IPS DF 19.7 (cell line): ENCODE measurements around the gene DIO1.

Experiments
- DNase-seq: peaks from one replicate; pipeline ENCODE4 v3.0.0-alpha.2; 2013; ENCODE audit warnings: low read depth, low spot score

Gene DIO1

DNA sequence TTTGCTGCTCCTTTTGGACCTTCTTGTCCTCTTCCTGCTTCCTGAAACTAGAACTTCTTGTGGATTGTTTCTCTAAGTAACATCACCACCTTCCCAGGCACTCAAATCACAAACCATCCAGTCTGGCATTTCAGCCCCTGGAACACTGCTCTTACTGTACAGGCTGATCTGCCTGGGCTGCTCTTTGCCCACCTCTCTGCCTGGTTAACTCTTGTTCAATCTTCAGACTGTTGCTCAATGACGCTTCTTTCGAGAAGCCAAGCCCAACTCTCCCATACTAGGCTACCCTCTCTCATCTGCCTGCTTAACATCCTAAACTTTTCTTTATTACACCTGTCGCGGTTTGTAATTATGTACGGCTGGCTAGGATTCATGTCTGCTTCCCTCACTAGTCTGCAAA, 657 bp downstream of the DIO1 start:
- DNase-seq: no peak

DNA sequence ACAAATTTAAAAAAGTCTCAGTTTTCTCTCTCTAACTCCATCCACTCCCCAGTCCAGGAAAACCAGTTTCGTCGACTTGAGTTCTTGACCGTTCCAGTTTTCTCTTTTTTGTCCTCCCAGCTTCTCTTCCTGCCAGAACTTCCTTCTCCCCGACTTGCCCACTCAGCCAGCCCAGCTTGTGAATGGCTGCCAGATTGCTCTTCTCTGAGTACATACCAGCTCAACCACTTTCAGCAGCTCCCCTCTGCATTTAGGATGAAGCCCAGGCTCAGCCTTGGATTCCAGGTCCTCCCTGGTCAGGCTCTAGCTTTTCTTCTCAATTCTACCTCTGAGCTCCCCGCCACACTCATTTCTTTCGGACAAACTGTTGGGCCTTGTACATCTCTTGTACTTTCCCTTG, 1.4 kb downstream of the DIO1 start:
- no peak for DNase-seq

DNA sequence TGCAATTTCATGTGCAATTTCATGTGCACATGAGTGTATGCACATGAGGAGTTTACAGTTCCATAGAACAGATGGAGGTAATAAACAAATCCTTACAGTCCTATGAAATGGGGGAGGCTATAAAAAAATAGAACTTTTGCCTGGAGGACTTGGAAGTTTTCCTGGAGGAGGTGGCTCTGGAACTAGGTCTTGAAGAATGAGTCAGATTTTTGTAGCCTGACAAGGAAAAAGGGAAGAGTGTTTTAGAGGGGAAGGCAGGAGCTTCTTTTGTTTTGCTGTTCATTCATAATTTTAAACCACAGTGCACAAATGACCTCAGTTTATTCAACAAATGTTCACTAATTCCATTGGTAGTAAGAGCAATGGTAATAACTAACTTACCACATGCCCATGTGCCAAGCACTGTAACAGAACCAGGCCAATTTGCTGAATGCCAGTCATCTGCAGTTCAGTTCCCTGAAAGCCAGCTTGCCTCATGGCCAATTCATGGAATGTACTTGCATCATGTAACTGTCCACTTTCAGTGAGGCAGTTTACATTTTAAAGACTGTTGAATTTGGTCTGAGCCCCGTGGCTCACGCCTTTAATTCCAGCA, 2.7 kb downstream of the DIO1 start:
- DNase-seq: no peak

- no peak for DNase-seq
These were observed 5.2 kb downstream of the DIO1 start for GRCh38 chr1:53899206-53899628.

- no peak for DNase-seq
These were observed 5.7 kb downstream of the DIO1 start for GRCh38 chr1:53899708-53900107.

- no peak for DNase-seq
These were observed 8.5 kb downstream of the DIO1 start for GRCh38 chr1:53902235-53903138.

GRCh38 chr1:53905509-53905908, 11.5 kb downstream of the DIO1 start:
- no peak for DNase-seq

GRCh38 chr1:53906121-53906520, 12.1 kb downstream of the DIO1 start:
- no peak for DNase-seq

- no peak for DNase-seq
These were observed 16.0 kb downstream of the DIO1 start for GRCh38 chr1:53909946-53910345.

DNA sequence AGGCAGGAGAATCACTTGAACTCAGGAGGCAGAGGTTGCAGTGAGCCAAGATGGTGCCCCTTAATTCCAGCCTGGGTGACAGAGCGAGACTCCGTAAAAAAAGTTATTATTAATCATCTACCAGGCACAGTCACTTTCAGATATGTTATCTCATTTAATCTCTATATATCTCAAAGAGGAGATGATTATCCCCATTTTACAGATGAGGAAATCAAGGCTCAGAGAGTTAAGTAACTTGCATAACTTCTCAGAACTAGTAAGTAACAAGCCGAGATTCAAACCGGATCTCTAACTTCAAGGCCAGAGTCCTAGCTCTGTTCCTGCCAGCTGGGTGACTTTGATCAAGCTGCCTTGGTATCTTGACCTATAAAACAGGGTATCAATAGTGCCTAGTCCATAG, 17.5 kb downstream of the DIO1 start:
- DNase-seq: no peak

- DNase-seq: no peak
These were observed 19.5 kb downstream of the DIO1 start for GRCh38 chr1:53913352-53914033.

DNA sequence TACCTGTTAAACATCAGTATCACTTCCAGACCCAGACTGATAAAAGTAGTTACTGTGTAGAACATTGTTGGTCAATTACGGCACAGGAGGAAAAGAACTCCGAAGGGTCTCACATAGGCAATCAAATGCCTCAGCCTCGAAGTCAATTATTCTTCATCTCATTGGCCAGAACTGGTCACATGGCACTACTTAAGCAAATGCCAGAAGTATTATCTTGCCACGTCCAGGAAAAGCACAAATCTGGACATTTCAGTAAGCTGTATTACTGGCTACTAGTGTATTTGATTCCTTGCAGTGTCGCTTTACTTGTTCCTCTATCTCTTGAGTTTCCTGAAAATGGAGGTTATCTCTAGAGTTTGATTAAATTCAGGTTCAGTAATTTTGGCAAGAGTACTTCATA, 24.4 kb downstream of the DIO1 start:
- DNase-seq: no peak

DNA sequence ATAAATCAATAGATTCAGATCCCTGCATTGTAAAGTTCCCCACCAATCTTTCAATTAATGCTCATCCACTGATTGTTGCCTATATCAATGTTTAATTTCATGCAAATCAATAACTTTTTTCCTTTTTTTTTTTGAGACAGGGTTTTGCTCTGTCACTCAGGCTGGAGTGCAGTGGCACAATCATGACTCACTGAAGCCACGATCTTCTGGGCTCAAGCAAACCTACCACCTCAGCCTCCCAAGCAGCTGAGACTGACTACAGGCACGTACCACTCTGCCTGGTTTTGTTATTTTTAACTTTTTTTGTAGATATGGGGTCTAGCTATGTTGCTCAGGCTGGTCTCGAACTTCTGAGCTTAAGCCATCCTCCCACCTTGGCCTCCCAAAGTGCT, 25.7 kb downstream of the DIO1 start:
- DNase-seq: no peak

- no peak for DNase-seq
These were observed 33.4 kb downstream of the DIO1 start for GRCh38 chr1:53927376-53927881.

GRCh38 chr1:53929246-53929960, 35.4 kb downstream of the DIO1 start:
- no peak for DNase-seq

GRCh38 chr1:53930932-53931331, 36.9 kb downstream of the DIO1 start:
- DNase-seq: no peak

DNA sequence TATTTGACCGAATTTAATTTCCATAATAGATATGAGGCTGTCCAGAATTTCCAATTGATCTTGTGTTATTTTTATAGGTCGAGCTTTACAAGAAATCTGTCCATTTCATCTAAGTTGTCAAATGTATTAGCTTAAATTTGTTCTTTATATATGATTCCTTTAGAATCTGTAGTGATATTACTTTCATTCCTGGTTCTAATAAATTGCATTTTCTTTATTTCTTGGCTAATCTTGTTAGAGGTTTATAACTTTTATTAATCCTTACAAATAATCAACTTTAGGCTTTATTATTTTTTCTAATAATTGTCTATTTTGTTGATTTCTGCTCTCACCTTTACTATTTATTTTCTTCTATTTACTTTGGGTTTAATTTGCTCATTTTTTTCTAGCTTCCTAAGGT, 37.5 kb downstream of the DIO1 start:
- no peak for DNase-seq

DNA sequence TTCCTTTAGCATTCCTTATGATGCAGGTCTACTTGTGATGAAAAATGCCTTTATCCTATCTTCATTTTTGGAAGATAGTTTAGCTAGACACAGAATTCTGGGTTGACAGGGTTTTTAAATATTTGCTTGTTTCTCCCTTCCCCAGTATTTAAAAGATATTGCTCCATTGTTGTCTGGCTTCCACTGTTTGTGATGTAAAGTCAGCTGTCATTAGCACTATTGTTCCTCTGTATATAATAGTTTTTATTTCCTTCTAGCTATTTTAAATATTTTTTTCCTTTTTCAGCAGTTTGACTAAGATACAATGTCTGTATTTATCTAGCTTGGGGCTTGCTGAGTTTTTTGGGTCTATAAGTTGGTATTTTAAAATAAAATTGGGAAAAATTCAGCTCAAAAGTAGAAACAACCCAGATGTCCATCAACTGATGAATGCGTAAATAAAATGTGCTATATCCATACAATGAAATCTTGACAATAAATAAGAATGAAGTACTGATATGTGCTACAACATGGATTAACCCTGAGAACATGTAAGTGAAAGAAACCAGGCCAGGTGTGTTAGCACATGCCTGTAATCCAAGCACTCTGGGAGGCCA, 40.3 kb downstream of the DIO1 start:
- DNase-seq: no peak

GRCh38 chr1:53936430-53936829, 42.4 kb downstream of the DIO1 start:
- no peak for DNase-seq

DNA sequence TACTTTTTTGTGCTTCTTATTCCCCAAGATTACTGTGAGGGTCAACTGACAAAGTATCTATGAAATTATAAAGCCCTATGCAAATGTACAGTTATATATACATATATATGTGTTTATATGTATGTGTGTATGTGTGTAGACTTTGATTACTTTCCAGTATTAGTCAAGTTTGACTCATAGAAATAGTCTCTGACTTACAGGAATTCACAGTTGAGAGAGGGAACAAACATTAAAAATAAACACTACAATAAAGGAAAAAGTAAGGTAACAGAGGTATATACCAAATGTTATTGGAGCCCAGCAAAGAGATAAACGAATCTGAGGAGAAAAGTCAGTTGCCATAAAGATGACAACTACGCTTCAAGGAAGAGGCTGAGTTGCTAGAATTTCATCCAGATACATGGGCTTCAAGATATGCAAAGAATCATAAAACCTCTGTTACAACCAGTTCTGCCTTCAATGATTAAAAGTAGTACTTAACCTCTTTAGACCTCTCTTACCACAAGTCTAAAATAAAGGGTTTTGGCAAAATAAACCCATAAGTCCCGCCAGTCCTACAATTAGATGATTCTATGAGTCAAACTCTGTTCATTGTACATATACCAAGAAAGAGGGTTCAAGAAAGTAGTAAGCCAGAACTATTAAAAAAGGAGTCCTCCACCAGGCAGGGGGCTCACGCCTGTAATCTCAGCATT, 44.3 kb downstream of the DIO1 start:
- no peak for DNase-seq
